DMS153 treated with DMSO at 0.1 percent for 48 hours (cell line): Measurements from ENCODE around the gene SEC11A.
"Not testable (repeated sequence)": the region's sequence is repeated elsewhere in the genome, so short reads cannot be mapped to it uniquely, and the experiment has no call there.

Experiments
- DNase-seq: peaks from one replicate; lab custom pipeline; 2025; ENCODE audit not compliant: unreplicated experiment; lab: John Stamatoyannopoulos, UW

Gene SEC11A

DNA sequence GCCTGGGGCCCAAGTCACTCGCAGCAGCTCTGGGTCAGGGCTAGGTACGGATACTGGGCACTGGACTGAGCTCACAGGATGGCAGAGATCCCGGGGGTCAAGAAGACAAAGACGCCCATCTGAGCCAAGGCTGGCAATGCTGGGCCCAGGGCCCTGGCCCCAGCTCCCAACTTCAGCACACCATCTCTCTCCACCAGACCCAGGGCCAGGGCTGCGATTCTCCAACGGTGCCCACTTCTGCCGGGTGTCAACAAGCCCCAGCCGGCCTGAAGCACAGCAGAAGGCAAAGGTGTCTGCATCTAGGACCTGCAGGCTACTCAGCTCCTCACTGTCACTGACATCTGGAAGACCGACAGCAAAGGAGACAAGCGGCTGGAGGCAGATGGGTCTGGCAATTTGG lies 70.4 kb downstream of the SEC11A start:
- DNase-seq = no peak

- no peak for DNase-seq
These were observed 72.1 kb downstream of the SEC11A start for GRCh38 chr15:84643838-84644237.

DNA sequence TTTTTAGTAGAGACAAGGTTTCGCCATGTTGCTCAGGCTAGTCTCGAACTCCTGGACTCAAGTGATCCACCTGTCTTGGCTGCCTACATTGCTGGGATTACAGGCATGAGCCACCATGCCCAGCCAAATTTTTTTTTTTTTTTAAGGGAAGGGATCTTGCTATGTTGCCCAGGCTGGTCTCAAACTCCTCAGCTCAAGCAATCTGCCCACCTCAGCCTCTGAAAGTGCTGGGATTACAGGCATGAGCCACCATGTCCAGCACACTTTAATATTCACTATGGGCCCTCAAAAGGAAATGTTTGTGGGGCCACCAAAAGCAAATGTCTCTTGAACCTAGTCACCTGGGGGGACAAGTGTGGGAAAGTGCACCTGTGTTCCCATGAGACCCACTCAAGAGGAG lies 73.3 kb downstream of the SEC11A start:
- DNase-seq = not testable (repeated sequence)

DNA sequence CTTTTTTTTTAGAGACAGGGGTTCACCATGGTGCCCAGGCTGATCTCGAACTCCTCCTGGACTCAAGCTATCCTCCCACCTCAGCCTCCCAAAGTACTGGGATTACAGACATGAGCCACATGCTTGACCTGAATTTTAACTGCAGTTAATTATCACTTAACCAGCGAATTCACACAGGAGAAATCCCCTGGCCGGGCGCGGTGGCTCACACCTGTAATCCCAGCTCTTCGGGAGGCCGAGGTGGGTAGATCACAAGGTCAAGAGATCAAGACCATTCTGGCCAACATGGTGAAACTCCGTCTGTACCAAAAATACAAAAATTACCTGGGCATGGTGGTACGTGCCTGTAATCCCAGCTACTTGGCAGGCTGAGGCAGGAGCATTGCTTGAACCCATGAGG lies 74.1 kb downstream of the SEC11A start:
- DNase-seq = not testable (repeated sequence)

DNA sequence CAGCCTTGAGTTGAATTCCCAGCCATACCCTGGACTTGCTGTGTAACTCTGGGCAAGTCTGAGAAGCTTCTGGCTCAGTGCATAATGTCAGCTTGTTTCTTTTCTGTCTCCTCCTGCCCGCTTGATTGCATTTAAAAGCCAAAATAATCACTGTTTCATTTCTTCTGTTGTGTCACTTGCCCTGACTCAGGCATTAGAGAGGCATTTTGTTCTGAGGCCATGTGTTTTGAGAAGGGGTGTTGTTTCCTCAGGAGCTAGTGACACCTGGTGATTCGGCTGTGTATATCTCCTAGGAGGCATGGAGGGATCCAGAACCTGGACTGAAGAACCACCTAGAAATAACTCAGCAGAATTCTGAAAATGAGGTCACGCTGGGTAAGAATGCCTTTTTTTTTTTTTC lies 77.8 kb downstream of the SEC11A start:
- no peak for DNase-seq

DNA sequence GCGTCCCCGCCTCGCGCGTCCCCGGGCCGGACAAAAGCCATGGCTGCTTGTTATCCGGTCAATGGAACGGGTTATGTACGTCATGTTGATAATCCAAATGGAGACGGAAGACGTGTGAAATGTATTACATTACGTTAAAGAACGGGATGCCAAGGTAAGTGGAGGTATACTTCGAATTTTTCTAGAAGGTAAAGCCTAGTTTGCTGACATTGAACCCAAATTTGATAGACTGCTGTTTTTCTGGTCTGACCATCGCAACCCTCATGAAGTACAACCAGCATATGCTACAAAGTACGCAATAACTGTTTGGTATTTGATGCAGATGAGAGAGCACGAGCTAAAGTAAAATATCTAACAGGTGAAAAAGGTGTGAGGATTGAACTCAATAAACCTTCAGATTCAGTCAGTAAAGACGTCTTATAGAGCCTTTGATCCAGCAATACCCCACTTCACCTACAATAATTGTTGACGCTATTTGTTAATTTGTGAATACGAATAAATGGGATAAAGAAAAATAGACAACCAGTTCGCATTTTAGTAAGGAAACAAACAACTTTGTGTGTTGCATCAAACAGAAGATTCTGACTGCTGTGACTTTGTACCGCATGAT lies 81.6 kb downstream of the SEC11A start:
- DNase-seq = no peak

DNA sequence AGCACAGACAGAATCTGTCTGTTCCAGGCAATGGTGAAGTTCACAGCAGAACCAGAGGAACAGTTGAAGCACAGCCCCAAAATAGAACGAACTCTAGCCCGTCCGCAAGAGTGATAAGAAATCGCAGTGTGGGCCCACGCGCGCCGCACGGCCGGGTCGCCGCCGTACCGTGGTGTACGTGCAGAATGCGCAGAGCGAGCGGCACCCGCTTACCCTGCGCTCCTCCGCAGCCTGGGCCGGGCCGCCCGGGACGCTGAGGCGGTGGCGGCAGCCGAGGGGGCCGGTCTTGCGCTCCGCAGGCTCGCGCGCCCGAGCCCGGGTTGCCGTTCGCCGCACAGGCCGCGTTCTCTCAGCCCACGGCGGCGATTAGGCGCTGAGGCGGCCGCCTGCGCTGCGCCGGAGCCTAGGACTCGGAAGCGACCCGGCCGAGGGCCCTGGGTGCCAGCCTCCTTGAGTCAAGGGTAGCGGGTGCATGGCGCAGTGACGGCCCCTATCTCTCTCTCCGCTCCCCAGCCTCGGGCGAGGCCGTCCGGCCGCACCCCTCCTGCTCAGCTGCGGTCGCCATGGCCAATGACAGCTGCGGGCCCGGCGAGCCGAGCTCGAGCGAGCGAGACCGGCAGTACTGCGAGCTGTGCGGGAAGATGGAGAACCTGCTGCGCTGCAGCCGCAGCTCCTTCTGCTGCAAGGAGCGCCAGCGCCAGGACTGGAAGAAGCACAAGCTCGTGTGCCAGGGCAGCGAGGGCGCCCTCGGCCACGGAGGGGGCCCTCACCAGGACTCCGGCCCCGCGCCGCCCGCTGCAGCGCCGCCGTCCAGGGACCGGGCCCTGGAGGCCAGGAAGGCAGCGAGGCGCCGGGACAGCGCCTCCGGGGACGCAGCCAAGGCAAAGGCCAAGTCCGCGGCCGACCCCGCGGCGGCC lies 82.4 kb downstream of the SEC11A start:
- DNase-seq = no peak

- no peak for DNase-seq
These were observed 84.2 kb downstream of the SEC11A start for GRCh38 chr15:84631706-84632272.

- DNase-seq = no peak
These were observed 86.9 kb downstream of the SEC11A start for GRCh38 chr15:84629033-84629432.

- DNase-seq = no peak
These were observed 90.8 kb downstream of the SEC11A start for GRCh38 chr15:84625123-84625522.

DNA sequence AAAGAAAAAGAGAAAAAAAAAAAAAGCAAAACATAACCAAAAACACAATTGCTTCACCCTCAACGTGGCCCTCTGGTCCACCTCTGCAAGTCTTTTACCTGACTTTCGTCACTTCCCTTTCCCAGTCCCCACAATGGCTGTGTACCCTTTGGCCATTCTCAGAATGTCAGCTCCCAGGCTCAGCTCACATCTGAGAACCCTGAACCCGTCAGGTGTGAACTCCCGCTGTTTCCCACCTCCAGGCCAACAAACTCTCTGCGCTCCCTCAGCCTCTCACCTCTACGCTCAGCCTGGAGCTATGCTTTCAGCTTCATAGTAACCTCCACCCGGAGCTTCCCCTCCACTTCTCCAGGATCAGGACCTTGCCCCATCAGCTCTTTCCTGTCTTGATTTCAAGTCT lies 91.6 kb downstream of the SEC11A start:
- DNase-seq = no peak

- no peak for DNase-seq
These were observed 94.5 kb downstream of the SEC11A start for GRCh38 chr15:84621358-84621979.

DNA sequence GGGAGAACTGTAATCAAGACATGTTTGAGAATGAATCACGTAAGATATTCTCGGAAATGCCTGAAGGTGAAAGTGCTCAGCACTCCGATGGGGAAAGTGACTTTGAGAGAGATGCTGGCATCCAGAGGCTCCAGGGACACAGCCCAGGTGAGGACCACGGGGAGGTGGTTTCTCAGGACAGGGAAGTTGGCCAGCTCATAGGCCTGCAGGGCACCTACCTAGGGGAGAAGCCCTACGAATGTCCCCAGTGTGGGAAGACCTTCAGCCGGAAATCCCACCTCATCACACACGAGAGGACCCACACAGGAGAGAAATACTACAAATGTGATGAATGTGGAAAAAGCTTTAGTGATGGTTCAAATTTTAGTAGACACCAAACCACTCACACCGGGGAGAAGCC lies 95.3 kb downstream of the SEC11A start:
- no peak for DNase-seq
